Fibroblast of peridontal ligament (primary cell): ENCODE results near the gene SORCS2.

ENCODE experiments used
- DNase-seq: peaks from one replicate; pipeline ENCODE4 v3.0.0-alpha.2; 2010; ENCODE audit errors: extremely low read depth

Gene SORCS2

GRCh38 chr4:7651461-7651921 is 459.2 kb downstream of the SORCS2 start:
- no peak for DNase-seq

DNA sequence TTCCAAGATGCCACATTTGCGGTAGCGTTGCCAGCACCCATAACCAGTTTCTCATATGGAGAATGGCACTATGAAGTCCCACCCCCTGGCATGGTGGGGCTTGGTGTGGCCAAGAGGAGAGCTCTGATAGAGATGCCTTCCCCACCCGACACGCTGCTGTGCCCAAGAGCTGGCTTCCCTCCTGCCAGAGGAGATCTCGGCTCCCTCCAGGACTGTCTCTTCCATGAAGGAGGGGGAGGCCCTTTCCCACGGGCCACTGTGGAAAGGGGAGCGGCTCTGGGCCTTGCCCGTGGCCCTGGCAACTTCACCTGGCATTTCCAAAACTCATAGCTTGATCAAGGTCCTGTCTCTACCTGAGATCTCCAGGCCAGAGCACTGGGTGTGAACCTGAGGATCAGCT is 459.7 kb downstream of the SORCS2 start:
- no peak for DNase-seq

DNA sequence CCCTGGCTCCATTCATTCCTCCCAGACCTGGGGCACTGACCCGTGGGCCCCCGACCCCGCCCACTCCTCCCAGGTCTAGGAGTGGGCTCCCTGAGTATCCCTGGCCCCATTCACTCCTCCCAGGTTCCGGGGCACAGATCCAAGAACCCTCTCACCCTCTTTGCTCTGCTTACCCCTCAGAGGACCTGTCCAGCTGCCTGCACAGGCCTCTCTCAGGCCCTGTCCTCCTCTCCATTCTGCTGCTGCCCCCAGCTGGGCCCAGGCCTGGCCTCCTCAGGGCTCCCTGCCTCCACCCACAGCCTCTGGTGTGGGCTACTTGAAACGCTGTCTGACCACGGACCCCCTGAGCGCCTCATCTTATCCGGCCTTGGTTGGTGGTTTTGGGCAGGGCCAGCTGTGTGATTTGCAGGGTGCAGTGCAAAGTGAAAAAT is 460.1 kb downstream of the SORCS2 start:
- DNase-seq = no peak

DNA sequence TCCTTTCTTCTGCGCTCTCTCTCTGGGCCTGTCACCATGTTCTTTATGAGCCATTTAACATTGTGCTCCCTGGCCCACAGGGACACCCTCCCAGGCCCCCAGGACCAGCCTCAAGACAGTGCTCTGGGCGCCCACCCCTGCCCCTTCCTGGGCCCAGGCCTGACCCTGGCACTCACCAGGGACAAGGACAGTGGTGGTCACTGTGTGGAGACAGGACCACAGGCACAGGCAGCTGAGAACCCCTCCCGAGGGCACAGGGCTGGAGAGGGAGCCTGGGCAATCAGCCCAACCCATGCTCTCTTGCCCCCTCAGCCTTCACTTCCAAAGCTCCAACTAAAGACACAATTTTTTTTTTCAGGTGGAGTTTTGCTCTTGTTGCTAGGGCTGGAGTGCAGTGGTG is 460.6 kb downstream of the SORCS2 start:
- no peak for DNase-seq

DNA sequence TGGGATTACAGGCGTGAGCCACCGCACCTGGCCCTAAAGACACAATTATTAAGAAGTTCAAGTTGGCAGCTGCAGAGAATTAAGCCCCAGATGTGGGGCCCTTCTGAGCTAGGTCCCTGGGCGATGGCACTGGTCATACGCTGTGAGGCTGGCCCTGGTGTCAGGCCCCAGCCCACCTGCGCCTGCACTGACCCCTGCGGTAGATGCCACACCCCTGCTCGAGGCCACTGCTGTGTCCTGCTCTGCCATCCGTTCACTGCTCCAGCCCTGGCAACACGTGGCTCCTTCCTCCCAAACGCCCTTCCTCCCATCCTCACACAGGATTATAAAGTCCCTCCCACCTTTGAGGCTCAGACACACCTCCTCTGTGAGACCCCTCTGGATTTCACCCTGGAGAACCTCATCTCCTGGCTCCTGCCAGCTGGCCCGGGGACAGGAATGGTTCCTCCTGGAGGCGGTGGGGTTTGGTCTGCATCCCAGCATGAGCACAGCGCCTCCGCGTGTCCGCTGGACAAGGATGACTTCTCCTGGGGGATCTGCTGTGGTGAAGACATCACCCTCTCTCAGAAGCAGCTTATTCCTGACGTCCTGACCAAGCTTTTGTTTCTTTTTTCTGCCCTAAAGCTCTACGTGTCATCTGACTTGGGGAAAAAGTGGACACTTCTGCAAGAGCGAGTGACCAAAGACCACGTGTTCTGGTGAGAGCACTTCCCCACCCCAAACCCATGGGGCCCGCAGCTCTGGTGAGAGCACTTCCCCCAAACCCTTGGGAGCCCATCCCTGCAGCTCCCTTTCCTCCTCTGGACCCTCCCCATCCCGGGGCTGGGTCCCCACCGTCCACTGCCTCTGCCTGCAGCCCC is 461.4 kb downstream of the SORCS2 start:
- no peak for DNase-seq

DNA sequence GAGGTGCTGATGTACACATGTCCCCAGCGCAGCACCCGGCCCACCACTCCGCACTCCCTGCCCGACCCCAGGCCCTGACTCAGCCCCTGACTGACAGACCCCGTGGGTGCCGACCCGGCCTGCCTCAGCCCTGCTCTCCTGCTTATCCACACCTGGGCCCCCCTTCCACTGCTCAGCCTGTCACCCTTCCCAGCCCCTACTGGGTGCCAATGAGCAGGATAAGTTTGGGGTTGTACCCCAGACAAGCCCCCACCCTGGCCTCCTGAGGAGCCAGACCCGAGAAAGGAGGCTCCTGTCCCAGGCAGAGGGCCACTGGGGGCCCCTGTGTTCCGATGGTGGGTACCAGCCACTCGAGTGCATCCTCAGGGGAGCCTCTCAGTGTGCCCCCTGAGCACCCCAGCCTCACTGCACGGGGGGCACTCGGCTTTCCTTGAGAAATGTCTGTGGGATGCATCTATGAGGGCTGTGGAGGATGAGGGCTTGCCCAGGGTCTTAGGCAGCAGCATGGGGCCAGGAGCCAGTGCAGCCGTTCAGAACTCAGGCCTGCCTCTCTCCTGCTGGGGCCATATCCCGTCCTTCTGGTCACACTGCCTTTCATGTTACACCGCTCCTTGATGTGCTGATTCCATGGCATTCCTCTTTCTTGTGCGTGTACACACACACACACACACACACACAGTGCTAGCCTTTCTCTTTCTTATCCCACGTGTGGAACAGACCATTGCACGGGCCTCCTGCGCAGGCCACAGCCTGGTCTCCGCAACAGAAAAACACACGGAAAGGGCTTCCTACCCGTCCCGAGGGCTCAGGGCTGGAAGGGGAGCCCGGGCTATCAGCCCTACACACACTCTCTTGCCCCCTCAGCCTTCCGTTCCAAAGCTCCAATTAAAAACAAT is 462.5 kb downstream of the SORCS2 start:
- DNase-seq = no peak

GRCh38 chr4:7655511-7656243 is 463.3 kb downstream of the SORCS2 start:
- no peak for DNase-seq

DNA sequence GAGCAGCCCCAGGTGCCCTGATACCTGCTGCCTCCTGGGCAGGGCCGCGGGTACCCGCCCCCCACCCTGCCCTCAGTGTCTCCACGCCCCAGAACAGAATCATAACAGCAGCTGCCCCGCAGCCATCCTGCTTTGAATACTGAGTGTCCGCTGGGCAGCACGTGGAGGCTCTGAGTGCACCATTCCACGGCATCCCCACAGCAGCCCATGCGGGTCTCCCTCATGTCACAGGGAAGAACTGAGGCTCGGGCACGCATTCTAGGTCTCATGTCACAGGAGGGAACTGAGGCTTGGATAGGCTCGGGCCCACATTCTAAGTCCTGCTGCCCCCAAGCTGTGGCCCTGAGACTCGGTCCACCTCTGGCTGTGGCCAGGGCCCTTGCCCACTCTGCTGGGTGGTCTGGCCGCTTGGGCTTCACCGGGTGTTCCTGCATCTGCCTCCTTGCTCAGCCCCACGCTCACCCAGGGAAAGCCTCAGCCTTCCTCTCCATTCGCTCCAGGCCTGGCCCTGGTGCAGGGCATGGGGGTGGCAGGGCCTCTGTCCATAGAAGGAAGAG is 464.0 kb downstream of the SORCS2 start:
- no peak for DNase-seq

DNA sequence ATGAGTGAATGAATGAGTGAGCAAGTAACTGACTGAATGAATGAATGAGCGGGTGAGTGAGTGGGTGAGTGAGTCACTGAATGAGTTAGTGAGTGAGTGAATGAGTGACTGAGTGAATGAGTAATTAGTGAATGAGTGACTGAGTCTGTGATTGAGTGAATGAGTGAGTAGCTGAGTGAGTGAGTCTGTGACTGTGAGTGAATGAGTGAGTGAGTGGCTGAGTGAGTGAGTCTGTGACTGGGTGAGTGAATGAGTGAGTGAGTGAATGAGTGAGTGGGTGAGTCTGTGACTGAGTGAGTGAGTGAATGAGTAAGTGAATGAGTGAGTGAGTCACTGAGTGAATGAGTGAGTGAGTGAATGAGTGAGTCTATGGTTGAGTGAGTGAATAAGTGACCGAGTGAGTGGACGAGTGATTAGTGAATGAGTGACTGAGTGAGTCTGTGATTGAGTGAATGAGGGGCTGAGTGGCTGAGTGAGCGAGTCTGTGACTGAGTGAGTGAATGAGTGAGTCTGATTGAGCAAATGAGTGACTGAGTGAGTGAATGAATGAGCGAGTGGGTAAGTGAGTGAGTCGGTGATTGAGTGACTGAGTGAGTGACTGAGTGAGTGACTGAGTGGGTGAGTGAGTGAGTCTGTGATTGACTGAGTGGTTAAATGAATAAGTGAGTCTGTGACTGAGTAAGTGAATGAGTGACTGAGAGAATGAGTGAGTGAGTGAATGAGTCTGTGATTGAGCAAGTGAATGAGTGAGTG is 465.4 kb downstream of the SORCS2 start:
- no peak for DNase-seq

DNA sequence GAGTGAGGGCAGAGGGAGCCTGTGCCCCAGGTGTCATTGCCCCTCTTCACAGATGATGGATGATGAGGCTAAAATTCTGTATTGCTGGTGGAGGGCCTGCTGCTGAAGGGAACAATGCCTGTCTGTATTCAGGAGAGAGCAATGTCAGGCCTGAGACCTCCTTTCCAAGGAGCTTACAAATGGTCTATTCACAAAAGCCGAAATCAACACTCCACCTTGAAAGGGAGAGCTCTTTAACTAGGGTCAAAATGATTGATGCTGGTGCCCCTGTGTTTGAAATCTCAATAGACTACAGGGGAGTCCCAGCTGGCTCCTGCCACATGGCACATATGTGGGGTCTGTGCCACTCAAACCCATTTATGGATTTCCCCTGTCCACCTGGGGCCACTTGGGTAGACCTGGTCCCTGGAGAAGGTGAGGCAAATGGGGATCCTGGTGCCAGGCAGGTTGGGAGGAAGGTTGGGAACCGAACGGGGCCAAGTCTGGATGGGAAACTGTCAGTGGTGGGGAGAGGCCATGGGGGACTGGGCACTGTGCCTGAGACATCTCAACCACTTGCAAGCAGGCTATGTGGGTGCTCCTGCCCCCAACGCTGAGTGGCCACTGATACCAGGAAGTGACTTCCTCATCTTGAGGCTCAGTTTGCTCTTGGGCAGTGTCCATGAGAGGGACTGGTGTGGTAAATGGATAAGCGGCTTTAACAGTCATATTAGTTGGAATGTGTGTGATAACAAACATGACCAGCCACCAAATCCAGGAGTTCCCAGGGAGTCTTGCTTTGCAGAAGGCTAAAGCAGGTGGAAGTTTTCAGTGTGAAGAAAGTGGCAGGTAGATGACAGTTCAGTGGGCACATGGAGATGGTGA is 466.2 kb downstream of the SORCS2 start:
- peak; percentile 1 for DNase-seq

GRCh38 chr4:7659429-7660175 is 467.3 kb downstream of the SORCS2 start:
- no peak for DNase-seq

GRCh38 chr4:7660176-7661039 is 468.1 kb downstream of the SORCS2 start:
- no peak for DNase-seq

DNA sequence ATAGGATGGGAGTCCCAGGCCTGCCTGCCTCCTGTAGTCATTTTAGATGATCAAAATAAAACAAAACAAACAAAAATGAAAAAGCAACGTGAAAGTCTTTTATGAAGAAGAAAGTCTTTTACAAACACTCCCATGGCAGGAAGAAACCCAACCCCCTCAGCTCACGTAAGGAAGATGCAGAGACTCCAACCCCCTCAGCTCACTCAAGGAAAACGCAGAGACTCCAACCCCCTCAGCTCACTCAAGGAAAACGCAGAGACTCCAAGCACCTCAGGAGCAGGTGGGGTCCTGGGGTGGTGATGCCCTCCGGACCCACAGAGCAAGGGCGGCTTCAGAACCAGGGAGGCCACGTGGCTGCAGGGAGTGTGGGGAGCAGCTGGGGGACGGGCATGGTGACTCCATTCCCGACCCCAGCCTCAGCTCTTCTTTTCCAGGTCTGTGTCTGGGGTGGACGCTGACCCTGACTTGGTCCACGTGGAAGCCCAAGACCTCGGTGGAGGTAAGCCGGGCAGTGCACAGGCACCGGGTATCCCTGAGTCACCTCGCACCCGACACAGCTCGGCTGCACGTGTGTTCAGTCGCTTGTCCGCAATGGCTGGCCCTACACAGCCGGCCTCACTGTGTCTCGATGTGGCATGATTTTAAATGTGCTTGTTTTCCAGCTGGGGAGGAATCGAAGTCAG is 468.9 kb downstream of the SORCS2 start:
- no peak for DNase-seq

DNA sequence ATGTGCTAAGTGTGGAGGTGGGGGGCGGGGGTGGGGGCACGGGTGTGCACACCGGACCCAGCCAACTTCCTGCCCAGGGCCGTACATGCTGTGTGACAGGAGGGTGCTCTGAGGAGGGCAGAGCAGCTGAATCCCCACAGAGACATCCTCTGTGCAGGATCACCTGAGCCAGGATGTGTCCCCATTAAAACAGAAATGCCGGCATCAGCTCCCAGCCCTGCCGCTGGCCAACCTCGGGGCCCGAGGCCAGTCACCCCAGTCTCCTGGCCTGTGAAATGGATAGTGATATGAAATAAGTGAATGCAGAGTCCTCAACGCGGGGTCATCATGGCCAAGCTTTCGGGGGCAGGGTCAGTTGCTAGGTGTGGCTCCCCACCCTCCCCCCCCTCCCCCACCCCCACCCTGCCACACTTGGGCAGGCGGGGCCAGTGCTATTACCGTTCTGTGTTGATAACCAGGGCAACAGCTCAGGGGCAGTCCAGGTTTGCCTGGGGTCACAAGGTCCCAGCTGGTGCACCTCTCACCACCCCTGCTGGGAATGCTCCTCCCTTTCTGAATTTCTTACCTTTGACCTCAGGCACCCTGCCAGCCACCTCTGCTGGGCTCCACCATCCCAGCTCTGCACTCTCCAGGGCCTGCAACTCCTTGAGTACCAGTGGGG is 469.6 kb downstream of the SORCS2 start:
- DNase-seq = no peak

DNA sequence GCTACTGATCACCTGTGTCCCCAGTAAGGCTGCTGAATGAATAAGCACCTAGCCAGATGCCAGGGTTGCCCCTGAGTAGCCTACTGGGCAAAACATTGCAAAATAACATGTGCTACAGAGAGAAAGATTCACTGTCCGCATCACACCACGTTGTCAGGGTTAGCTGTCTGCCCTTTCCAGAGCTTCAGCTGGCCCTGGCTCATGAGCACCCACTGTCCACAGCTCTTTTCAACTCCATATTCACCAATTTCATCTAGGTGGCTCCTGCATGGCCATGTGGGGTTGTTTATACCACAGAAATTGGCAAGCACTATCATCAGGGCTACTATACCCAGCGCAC is 470.1 kb downstream of the SORCS2 start:
- DNase-seq = no peak

DNA sequence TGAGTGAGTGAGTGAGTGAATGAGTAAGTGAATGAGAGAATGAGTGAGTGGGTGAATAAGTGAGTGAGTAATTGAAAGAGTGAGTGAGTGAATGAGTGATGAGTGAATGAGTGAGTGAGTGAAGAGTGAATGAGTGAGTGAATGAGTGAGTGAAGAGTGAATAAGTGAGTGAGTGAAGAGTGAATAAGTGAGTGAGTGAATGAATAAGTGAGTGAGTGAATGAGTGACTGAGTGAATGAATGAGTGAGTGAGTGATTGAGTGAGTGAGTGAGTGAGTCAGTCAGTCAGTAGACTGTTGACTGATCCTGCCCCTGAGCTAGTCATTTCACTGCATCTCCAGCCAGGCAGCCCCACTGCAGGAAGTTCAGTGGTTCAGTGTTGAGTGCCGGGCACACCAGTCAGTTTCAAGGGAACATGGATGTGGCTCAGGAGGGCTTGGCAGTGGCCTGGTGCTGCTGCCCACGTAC is 470.8 kb downstream of the SORCS2 start:
- no peak for DNase-seq

GRCh38 chr4:7664106-7664505 is 471.8 kb downstream of the SORCS2 start:
- DNase-seq = no peak
